ENCODE measurements around the gene APBA1.

APBA1 gene

DNA sequence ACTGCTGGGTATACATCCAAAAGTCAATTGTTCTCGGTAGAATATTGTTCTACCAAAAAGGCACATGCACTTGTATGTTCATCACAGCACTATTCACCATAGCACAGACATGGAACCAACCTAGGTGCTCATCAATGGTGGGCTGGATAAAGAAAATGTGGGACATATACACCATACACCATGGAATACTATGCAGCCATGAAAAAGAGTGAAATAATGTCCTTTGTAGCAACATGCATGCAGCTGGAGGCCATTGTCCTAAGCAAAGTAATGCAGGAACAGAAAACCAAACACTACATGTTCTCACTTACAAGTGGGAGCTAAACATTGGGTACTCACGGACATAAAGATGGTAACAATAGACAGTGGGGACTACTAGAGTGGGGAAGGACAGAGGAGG, 145.5 kb downstream of the APBA1 start:
- no peak for DNase-seq (ENCODE audit: low read depth in 2 of 2)

DNA sequence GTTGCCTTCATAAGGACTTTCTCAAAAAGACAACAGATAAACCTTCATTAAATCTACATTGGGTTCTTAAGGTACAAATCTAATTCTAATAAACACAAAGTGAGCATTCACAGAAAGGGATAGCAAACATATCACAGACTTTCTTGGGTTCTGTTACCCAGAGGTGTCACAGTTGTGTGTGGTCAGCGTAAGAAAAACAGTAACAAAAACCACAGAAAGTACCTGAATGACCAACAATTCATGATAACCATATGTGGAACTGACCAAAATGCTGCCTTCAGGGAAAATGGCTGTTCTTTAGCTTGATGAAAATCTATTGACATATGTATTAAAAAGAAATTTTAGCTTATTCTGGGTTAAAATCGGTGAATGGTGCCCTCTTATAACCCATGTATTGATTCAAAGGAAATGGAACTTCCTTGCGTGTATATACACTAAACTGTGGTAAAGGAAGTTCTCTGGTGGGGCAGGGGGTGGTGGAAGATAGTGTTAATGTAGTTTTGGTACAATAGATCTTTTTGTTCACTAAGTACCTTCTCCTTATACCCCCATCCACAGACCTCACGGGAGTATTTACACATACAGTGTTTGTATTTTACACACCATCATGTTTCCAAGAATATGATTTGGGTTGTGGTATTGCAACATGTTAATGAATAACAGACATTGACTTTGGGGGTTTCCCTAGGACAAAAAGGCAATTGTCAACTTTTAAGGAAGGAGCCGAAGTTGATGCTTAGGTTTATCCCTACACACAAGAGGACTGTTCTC, 152.5 kb downstream of the APBA1 start:
- DNase-seq (ENCODE audit: low read depth in 2 of 2), result no peak

DNA sequence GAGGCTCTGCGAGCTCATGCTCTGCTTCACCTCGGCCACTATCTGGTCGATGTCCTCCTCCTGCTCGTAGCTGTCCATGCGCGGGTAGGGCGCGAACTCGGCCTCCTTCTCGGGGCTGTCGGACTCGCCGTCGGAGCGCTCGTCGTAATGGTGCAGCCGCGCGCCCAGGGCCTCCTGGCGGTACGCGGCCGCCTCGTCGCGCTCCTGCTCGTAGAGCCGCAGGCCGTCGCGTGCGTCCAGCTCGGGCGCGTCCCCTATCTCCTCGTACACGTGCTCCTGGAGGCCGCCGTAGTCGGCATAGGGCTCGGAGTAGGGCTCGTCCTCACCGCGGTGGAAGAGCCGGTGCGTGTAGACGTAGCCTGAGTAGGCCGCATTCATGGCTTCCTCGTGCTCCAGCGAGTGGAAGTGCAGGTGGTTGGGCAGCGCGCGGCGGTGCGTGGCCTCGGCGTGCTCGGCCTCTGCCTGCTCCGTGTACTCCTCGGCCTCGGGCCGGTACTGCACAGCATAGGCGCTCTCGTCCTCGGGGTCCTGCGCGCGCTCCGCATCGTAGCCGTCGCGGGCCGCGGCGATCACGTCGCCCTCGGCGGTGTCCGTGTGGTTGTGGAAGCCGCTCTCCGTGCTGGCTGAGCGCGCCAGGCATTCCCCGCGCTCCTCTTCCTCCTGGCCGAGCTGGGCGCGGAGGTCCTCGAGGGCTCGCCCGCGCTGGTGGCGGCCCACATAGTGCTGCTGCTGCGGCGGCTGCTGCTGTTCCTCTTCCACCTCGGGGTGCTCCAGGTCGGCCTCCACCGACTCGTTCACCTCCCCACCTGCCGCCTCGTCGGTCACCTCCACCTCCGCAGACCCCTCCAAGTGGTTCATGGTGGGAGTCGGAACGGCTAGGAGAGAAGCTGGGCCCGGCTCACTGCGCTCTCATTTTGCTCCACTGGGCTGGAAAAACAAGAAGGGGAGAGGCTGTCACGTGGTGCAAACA, 155.5 kb downstream of the APBA1 start:
- no peak for DNase-seq (ENCODE audit: low read depth in 2 of 2)

DNA sequence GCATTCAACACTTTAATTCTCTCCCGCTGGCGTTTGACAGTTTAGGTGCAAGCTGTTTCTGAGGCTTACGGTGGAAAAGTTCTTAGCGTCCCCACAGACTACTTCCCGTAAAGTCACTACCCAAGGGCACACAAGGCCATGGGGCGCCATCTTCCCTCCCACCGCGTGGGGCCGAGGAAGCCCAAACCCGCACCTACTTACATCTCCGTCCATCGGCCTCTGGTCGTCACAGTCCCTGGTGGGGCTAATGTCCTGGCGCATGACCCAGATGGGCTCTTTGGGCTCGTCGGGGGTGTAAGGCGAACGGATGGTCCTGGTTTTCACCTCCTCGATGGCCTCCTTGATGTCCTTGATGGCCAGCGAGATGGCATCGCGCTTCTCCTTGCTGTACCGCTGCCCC, 156.4 kb downstream of the APBA1 start:
- no peak for DNase-seq (ENCODE audit: low read depth in 2 of 2)

DNA sequence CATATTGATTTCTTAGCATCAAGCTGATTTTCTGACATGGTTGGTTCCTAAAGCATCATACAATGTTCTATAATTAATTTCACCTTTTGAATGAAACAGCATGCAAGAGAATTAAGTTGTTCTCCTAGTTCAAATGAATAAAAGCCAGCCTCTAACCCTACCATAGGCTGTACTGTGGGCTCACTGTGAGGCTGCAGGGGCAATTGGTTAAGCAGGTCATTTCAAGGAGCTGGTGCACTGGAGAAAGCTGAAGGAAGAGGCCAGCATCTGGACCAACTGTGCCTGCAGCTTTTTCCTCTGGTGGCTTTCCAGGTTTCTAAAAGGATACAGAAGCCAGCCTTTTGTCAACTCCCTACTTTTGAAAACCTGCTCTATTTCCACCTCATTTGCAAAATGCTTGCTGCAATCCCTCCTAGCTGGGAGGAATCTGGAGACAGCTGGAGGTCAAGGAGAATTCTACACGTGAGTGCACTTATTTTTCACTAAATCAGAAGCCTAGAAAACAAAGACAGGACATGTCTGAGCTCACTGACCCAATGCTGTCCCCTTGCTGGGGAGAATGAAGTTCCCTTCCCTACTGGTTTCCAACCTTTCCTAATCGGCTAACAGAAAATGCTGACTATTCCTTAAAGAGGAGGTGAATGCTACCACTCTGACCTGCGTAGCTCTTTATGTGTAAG, 158.9 kb downstream of the APBA1 start:
- no peak for DNase-seq (ENCODE audit: low read depth in 2 of 2)

DNA sequence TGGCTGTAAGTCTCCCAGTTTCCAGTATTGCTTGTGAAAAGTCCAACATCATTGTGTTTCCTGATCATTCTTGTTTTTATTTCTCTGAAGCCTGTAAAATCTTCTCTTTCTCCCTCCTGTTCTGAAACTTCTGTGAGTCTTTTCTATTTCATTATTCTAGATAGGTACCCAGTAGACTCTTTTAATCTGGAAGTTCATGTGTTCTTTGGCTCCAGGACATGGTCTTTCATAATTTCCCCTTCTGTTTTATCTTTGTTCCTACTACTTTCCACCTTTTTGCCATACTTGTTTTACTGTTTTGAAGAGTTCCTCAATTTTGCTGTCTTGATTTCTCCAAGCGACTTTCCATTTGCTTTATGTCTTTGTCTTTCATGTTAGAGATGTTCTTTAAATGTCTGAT, 168.1 kb downstream of the APBA1 start:
- DNase-seq (ENCODE audit: low read depth in 2 of 2), result no peak

DNA sequence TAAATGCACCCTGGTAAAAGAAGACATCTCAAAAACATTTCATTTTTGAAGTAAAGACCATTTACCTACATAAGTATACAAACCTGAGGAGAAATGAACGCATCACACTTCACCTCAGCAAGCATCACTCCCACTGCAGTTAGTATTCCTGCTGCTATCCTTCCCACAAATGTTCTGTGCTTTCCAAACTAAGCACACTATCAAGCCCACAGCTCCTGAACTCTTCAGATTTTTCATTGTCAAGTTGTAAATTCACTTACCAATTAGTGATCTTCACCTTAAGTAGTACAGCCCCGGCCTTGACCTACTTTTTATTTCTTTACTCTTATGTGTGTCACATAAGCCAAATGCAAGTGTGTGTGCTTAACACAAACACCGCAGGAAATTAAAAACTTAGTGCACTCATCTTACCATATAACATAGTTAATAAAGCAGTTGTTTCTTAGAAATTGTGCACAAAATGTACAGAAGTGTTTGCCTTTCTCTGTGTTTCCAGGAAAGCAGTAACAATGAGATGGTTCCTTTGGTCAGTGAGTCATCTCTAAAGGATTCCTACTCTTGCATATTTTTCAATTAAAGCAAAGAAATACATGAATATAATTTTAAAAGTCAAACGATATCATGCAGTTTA, 169.4 kb downstream of the APBA1 start:
- DNase-seq (ENCODE audit: low read depth in 2 of 2), result no peak

DNA sequence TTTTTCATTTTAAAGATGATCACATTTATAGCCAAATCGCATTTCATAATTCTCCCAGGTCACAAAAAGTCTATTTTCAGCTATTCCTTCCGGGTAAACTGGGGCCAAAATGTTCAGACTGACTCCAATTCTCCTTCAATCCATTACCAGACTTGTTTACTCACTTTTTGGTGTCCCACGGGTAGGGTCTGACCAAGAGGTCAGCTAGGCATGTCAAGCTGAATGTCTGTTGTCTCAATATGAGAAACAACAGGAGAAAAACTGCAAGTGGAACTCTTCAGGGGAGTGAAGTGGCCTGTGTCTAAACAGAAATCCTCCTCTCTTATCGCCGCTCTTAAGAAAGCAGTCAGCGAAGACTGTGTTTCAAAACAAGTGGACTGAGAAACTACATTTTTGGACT, 171.3 kb downstream of the APBA1 start:
- DNase-seq (ENCODE audit: low read depth in 2 of 2), result no peak

DNA sequence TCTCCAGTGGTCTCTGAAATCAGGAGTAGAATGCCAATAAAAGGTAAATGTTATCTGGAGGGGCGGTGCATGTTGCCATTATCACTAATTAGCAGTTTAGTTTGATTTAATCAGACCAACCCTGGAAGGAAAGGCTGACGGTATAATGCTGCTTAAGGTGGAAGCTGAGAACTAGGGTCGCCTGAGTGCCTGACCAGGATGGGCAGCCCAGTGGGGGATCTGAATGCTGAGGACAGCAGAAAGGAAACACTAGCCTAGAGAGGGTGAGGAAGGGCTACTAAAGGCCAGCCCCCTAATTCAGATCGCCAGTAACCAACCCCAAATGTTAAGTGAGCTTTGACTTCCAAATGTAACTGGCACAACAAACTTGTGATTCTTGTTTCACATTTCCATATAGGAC, 172.2 kb downstream of the APBA1 start:
- no peak for DNase-seq (ENCODE audit: low read depth in 2 of 2)

DNA sequence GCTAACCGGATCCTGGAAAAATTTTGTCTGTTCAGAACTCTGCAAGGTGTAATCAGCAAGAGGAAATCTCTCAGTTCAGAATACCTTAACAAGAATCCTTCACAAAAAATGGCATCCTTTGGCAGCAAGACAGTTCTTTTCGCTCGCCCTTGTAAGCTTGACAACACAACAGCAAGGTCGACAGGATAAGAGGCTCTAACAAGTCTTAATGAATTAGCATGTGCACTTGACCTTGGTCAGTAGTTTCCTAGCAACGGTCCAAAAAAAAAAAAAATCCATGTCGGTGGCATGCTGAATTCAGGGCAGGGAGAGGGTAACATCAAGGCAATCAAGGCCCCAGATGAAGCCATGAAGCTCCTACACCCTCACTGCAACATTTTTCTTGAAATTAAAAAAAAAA, 172.8 kb downstream of the APBA1 start:
- no peak for DNase-seq (ENCODE audit: low read depth in 2 of 2)

DNA sequence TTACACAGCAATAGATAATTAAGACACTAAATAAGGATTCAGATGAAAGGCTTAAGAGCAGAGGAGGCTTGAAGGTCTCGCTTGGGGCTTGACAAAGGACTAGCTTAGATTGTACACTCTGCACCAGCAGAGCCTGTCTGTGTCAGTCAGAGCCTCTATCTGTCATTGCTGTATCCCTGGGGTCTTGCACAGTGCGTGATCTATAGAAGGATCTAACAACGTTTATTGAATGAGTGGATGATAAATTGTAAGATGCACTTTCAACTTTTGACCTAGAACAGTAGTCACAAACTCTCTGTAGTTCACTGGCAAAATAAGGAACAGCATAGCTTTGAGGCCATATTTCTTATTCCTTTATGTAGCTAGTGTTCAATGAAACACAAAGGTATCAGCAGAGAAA, 173.7 kb downstream of the APBA1 start:
- no peak for DNase-seq (ENCODE audit: low read depth in 2 of 2)

DNA sequence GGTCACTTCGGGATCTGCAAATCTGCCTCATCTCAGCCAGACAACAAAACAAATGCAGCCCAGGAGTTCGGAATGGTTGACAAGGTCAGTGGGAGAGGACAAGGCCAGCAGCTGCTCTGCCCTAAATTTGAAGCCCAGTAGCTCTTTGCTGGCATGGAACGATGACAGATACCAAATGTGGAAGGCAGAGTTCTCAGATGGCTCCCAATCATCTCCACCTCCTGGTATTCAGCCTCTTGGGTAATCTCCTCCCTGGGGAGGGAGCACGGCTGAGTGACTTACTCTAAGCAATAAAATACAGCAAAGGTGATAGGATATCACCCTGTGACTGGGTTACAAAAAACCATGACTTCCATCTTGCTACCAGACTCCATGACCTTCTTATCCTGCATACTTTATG, 174.4 kb downstream of the APBA1 start:
- no peak for DNase-seq (ENCODE audit: low read depth in 2 of 2)

DNA sequence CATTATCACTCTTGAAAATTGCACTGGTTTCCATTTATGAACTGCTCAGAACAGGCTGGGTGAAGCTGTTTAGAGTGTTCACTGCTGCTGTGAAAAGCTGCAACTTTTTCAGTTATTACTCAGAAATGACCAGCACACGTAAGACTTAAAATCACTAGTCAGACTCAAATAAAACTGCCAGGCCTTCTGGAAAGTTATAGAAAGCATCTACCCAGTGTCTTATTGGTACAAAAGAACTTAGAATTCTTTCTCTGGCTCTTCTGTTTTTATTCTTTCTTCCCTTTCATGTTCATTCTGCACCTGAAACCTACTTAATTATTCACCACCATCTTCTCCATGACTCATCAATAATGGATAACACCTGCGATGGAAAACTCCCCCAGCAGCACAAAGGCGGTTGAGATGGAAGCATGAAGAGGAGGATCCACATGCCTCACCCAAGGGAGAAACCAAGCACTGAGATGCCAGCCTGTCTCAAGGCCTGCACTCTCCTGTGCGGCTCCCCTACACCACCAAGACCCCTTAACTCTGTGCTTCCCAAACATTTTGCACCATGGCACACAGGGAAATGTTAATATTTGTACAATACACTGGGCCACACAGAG, 175.2 kb downstream of the APBA1 start:
- DNase-seq (ENCODE audit: low read depth in 2 of 2), result no peak

DNA sequence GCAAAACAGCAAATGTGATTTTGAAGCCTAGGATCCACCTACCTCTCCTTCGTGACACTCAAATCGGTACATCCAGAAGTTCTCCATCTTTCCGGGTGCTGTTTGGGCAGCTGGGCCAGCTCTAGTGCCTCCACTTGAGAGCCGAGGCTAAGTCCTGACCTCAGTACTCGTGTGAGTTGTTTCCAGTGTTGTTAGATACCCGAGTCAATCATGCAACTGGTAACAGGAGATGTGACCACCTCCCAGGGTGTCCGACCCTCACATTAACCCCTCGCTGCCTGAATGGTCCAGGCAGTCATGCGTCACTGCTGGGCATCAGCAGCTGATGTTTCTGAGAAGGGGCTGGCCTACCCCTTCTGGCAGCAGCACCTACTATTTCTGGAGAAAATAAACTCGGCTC, 176.9 kb downstream of the APBA1 start:
- no peak for DNase-seq (ENCODE audit: low read depth in 2 of 2)

DNA sequence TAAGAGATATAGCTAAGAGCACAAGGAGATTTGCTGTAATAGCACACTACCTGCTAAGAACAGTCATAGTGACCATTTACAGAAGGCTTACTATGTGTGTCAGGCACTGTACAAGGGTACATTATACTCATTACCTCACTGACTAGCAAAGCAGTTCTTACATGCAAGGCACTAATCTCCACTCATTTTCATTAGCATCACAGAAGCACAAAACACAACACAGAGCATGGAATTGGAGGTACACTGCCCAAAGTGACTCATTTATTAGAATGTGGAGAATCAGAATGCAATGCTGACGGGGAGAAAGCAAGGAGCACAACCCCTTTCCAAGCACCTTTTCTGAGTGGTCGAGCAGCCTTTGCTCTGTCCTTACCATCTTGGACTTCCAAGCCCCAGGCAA, 177.4 kb downstream of the APBA1 start:
- no peak for DNase-seq (ENCODE audit: low read depth in 2 of 2)

DNA sequence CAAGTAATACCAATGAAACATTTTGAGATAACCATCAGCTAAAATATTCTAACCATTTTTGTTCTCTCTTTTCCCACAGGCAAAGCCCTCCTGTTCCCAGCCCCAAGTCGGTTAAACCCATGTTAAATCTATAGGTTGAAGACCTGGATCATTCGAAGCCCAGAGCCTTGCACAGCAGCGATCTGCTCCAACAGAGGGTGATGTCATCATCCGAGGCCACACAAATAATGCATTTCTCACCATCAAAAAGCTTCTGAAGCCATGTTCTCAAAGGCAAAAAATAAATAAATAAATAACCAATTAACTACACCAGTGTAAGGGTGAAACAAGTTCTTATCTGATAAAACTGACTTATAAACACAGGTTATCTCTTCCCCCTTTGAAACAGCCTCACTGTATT, 178.0 kb downstream of the APBA1 start:
- no peak for DNase-seq (ENCODE audit: low read depth in 2 of 2)

DNA sequence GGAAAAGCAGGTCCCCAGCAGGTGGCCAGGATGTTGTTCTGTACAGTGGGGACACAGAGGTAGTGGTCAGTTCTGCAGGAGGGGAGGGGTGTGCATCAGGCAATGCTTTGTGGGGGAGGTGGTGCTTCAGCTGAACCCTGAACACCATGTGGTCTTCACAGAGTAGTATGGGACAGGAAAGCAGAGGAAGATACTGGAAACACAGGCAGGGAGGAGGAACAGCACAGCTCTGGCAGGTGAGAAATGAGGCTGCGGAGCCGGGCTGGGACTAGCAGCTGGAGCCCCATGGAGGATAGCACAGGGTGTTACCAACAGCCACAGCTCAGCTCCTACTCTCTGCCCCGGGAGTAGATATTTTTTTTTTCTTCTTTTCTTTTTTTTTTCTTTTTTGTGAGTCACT, 185.7 kb downstream of the APBA1 start:
- DNase-seq (ENCODE audit: low read depth in 2 of 2), result no peak

DNA sequence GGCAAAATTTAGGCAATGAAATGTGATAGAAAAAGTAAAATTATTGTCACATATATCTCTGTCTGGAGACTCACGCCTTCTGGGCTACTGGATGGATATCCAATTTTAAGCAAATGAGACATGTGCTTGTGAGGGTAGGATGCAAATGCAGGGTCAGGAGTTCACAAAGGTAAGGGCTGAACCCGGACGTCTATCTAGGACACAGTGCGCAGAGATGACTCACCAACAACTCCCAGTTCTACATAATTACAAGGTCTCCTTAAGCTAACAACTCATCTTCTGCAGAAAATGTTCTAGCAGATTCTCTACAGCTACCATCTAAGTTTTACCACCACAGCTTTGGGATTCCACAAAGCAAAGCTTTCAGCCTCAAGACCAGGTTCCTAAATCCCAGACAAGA, 186.7 kb downstream of the APBA1 start:
- DNase-seq (ENCODE audit: low read depth in 2 of 2), result no peak

DNA sequence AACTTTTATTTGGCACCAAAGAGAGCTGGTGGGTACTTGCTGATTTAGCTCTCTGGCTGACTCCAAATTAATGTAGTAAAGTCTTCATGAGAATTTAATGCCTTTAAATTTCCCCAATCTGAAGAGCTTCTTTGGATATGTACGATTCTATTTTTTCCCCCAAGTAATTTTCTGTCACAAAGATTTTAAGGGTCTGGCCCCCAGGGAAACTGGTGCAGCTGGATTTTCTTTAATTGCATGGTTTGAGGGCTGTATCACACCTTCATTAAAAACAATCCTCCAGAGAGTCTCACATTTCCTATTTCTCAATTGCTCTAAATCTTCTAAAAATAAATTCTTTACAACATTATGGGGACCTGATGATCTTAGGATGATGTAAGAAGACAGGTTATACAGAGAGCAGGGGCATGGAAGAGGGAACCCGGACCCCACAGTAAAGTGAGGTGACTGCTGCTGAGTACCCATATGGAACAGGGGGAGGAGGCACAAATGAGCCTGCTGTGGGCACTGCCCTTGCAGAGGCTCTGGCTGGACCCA, 188.2 kb downstream of the APBA1 start:
- DNase-seq (ENCODE audit: low read depth in 2 of 2), result no peak

DNA sequence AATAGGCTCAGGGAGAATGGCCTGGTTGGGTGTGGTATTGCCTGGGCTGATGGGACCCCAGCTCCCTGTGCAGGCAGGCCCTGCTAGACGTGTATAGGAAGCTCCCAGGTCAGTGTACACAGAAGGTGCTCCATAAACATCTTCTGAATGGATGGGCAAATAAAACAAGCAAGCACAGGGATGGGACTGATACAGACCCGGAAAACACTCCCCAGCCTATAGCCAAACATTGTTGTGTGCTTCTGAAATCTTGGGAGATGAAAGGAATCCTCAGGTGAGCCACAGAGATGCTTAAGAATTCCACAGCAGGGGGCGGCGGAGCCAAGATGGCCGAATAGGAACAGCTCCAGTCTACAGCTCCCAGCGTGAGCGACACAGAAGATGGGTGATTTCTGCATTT, 195.4 kb downstream of the APBA1 start:
- DNase-seq (ENCODE audit: low read depth in 2 of 2), result no peak

DNA sequence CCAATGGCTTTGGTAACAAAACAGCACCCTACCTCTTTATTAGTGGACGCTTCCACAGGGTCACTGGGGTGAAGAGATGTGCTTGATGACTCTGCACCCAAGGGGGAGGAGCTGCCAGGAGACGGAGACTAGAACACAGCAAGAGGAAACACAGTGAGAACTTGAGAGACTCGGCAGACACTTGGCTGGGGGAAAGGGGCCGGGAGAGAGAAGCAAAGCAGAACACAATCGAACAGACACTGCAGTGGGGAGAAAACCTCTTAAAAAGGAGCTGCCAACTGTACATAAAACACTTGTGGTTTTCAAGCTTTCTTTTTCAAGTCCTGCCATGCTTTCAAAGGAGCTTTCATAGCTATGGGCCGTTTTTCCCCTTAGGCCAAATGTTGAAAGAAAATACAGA, 196.2 kb downstream of the APBA1 start:
- no peak for DNase-seq (ENCODE audit: low read depth in 2 of 2)

All from stimulated activated CD8-positive, alpha-beta memory T cell treated with anti-CD3 and anti-CD28 coated beads, Interleukin-2, amount 100 ng/mL, for 48 hours (primary cell).